Pancreas (tissue), 10 donors: ENCODE results near the gene PRIM1. TPM values are rescaled to one million over a fixed set of nuclear protein-coding genes. Genes with fewer than 3 reads are reported as not detected.
A peak's percentile ranks its signal among the peaks of the same experiment; 100 is the strongest.
"Not testable (repeated sequence)": the region's sequence is repeated elsewhere in the genome, so short reads cannot be mapped to it uniquely, and the experiment has no call there.

ENCODE experiments used
- ATAC-seq, 4 donors: fragments of 200-7000 bp; cut with Tn5 transposase; one replicate each; pipeline versions ENCODE4 v1.8.0 to v1.9.1; 2020; ENCODE audit warnings: mild to moderate bottlenecking in 4 of 4, moderate library complexity in 4 of 4
- DNase-seq, 6 donors: peaks; one replicate each; pipeline ENCODE4 v3.0.0-alpha.2; 2020
- FAIRE-seq: peaks from 2 replicates; lab custom pipeline; 2012; peaks lifted over from hg19 to GRCh38; lab: Jason Lieb, UNC
- H3K27ac ChIP-seq, 4 donors: fragments of 200-600 bp; sonication (generic); 1 replicate in 3 of 4; 2 replicates in 1 of 4; pipeline versions ENCODE4 v1.5.0 to v1.8.0; 2020
- H3K27me3 ChIP-seq, 4 donors: fragments of 200-600 bp; one replicate each; pipeline ENCODE4 v1.8.0; 2021
- H3K36me3 ChIP-seq, 3 donors: fragments of 200-600 bp; sonication (generic) in 1 of 3; one replicate each; pipeline versions ENCODE4 v1.5.0 to v1.8.0; 2020 to 2021
- H3K4me1 ChIP-seq, 3 donors: fragments of 200-600 bp; one replicate each; pipeline ENCODE4 v1.8.0; 2021
- H3K4me3 ChIP-seq, 4 donors: fragments of 200-600 bp; sonication (generic) in 2 of 4; one replicate each; pipeline versions ENCODE4 v1.5.0 to v1.8.0; 2020 to 2021
- H3K9me3 ChIP-seq, 4 donors: fragments of 200-600 bp; one replicate each; pipeline ENCODE4 v1.8.0; 2021
- CTCF ChIP-seq, 4 donors: fragments of 200-600 bp; sonication (generic) in 3 of 4; IDR thresholded peaks; one replicate each; pipeline versions ENCODE4 v1.5.0 to v1.8.0; 2021; ENCODE audit warnings: antibody characterized with exemption in 4 of 4
- WGBS, 2 donors: extraction: QIAGEN DNeasy Blood & Tissue Kit; methylation state at CpG; one replicate each; pipeline ENCODE4 v1.1.7; 2013; 5-methylcytosine and 5-hydroxymethylcytosine counted together
- intact Hi-C, 3 donors: fragments of 100-400 bp; cut with DNase I; formaldehyde crosslinking; loops; one replicate each; pipeline versions ENCODE4 v1.11.1 to v1.14.2; 2022
- polyA plus RNA-seq, 2 donors: library from polyadenylated mRNA; stranded (reverse); fragments of 200-250 nt; gene quantifications; one replicate each; pipeline ENCODE4 v1.2.3, GENCODE V29; 2013
- total RNA-seq, 6 donors: library from RNA; stranded (reverse); fragmentation: NEBNext Ultra II Directional in 4 of 6; extraction: Animal tissue kit (Norgen Biotek cat#: 25700) in 4 of 6; gene quantifications; one replicate each; pipeline versions ENCODE4 v1.2.1 to v1.2.4, GENCODE V29; 2021 to 2023
- donor health status: healthy with polysubstance abuse.
- donor health status: DM: no; HTN: no; CAD: no; lungs with moderate emphysema.
- donor health status: DM: no; HTN: no; CAD: no.
- donor health status: control.
- donor health status: control.
- donor health status: Bipolar disorder and iron deficiency.
- donor health status: DM: yes; HTN: yes; CAD: no.
- donor health status: DM: no; HTN: no; CAD: no.
- donor health status: DM: no; HTN: no; CAD: no.
- donor health status: DM: yes; HTN: yes; CAD: no.

PRIM1 gene
- total and polyA plus RNA-seq, 8 donors: 2.4 to 6.5 (median 4.2) TPM

DNA sequence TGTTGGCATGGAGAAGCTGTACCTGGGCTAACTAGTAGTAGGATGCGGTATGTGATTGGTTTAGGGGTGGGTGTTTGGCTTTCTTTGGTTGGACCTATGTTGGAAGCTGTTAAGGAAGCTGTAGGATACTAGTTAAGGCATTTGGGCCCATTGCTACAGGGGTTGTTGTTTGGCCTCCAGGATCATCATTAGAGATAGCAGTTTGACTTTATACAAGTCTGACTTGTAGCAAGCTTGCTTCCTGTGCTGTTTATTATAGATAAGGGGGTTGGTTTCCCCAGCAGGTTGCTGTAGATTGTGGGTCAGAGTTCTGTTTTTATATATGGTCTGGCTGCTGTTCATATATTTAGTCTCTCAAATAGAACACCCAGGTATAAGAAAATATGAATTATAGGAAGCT is 1.4 kb upstream of the PRIM1 start:
- no peak overlapping the region for H3K4me3 ChIP-seq
- ATAC-seq (no peak), DNase-seq (no peak), FAIRE-seq (no peak)
- H3K9me3 ChIP-seq: no peaks in the 10 kb centered on the region
- no peak for TF ChIP-seq CTCF (IDR thresholded peaks at IDR 0.05)
- no peaks in the 10 kb centered on the region for H3K27me3 ChIP-seq
- intact Hi-C loops: no loop called here
- no peaks in the 10 kb centered on the region for H3K36me3 ChIP-seq
- H3K27ac ChIP-seq: no peak overlapping the region
- H3K4me1 ChIP-seq: peaks cover 0 to 4% (median 4%) of the 10 kb centered on the region in 3 donors
- 96 to 98% methylated on average over 1 of the region's 1 CpG for WGBS, 2 donors

GRCh38 chr12:56750596-56750995 is 1.5 kb downstream of the PRIM1 start:
- intact Hi-C loops, H3K27ac ChIP-seq, H3K27me3 ChIP-seq, ATAC-seq, H3K4me1 ChIP-seq, H3K36me3 ChIP-seq, DNase-seq, H3K9me3 ChIP-seq, FAIRE-seq: not testable (repeated sequence)
- H3K4me3 ChIP-seq: peak overlapping the region in 1 of 4 donors; percentile 62
- WGBS, 2 donors: 82 to 91% methylated on average over 13 of the region's 13 CpGs

GRCh38 chr12:56749853-56750252 is 2.3 kb downstream of the PRIM1 start:
- peaks cover 0 to 9% (median 0%) of the 10 kb centered on the region in 3 donors for H3K36me3 ChIP-seq
- H3K27me3 ChIP-seq: no peaks in the 10 kb centered on the region
- H3K4me3 ChIP-seq: no peak overlapping the region
- intact Hi-C loops: no loop called here
- peaks cover 0 to 4% (median 4%) of the 10 kb centered on the region in 3 donors for H3K4me1 ChIP-seq
- no peaks in the 10 kb centered on the region for H3K9me3 ChIP-seq
- DNase-seq (no peak), FAIRE-seq (no peak), ATAC-seq (no peak)
- no peak for TF ChIP-seq CTCF (IDR thresholded peaks at IDR 0.05)
- no peak overlapping the region for H3K27ac ChIP-seq

GRCh38 chr12:56749359-56749758 is 2.8 kb downstream of the PRIM1 start:
- intact Hi-C loops: no loop called here
- H3K27ac ChIP-seq: no peak overlapping the region
- H3K4me1 ChIP-seq: peaks cover 0 to 4% (median 4%) of the 10 kb centered on the region in 3 donors
- 69 to 82% methylated on average over 2 of the region's 2 CpGs for WGBS, 2 donors
- DNase-seq (no peak), FAIRE-seq (no peak), ATAC-seq (no peak)
- peaks cover 0 to 9% (median 0%) of the 10 kb centered on the region in 3 donors for H3K36me3 ChIP-seq
- no peaks in the 10 kb centered on the region for H3K9me3 ChIP-seq
- H3K27me3 ChIP-seq: no peaks in the 10 kb centered on the region
- no peak for TF ChIP-seq CTCF (IDR thresholded peaks at IDR 0.05)
- no peak overlapping the region for H3K4me3 ChIP-seq

DNA sequence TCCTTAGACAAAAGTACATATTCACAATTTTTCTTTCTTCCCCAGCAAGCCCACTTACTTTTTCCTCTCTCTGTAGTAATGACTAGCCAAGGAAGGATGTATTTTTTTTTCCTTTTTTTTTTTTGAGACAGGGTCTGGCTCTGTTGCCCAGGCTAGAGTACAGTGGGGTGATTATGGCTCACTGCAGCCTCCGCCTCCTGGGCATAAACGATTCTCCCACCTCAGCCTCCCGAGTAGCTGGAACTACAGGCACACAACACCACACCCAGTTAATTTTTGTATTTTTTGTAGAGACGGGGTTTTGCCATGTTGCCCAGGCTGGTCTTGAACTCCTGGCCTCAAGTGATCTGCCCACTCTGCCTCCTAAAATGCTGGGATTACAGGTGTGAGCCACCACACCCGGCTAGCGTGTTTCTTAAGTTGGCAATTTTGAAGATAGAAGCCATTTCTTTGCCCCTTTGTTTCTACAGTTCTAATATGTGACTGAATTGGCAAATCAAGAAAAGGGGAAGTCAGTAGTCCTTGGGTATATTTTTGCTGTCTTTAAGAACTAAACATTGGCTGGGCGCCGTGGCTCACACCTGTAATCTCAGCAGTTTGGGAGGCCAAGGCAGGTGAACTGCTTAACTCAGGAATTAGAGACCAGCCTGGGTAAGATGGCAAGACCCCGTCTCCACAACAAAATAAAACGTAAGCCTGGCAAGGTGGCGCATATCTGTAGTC is 23.8 kb downstream of the PRIM1 start:
- Histone ChIP-seq H3K27ac (no peak overlapping the region), H3K36me3 (peaks cover 0 to 4% (median 0%) of the 10 kb centered on the region in 3 donors), H3K9me3 (no peaks in the 10 kb centered on the region), H3K4me3 (no peak overlapping the region), H3K27me3 (no peaks in the 10 kb centered on the region), H3K4me1 (peaks cover 0 to 7% (median 2%) of the 10 kb centered on the region in 3 donors)
- intact Hi-C loops: loop anchor here in 2 of 3 donors (10.0 kb wide), 1 partner anchor 83 kb away; the partner anchor contains the start of gene ATP5F1B (in 2 of the 2)
- ATAC-seq (no peak), FAIRE-seq (no peak), DNase-seq (no peak)
- WGBS, 2 donors: 93 to 97% methylated on average over 11 of the region's 11 CpGs
- TF ChIP-seq CTCF (IDR thresholded peaks at IDR 0.05): no peak

DNA sequence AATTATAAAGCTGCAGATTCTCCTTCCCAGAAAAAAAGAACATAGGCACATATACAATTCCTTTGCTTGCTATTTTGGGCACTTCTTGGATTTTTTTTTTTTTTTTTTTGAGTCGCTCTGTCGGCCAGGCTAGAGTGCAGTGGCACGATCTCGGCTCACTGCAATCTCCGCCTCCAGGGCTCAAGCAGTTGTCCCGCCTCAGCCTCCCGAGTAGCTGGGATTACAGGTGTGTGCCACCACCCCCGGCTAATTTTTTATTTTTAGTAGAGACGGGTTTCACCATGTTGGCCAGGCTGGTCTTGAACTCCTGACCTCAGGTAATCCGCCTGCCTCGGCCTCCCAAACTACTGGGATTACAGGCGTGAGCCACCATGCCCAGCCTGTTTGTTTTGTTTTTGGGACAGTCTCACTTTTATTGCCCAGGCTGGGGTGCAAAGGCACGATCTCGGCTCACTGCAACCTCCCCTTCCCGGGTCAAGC is 25.9 kb downstream of the PRIM1 start:
- 96 to 97% methylated on average over 15 of the region's 15 CpGs for WGBS, 2 donors
- DNase-seq: not testable (repeated sequence)

More for the DNA sequence above, 25.9 kb downstream of the PRIM1 start:
- not testable (repeated sequence) for H3K27me3 ChIP-seq, H3K9me3 ChIP-seq, ATAC-seq, H3K36me3 ChIP-seq, FAIRE-seq, H3K4me3 ChIP-seq
- peaks cover 14 to 28% (median 22%) of the 10 kb centered on the region in 3 donors for H3K4me1 ChIP-seq
- intact Hi-C loops: loop anchor here in 2 of 3 donors (10.0 kb wide), 1 partner anchor 81 kb away; the partner anchor contains the start of gene ATP5F1B (in 2 of the 2)
- H3K27ac ChIP-seq: peak overlapping the region in 2 of 4 donors; percentile 95
